GM13976 (cell line): ENCODE results near the gene NRG3.

Source experiments
- DNase-seq: peaks from one replicate; pipeline ENCODE4 v3.0.0; 2012; ENCODE audit warnings: low spot score
- CTCF ChIP-seq: IDR thresholded peaks from 2 replicates; pipeline ENCODE4 v1.5.1; 2012; ENCODE audit warnings: borderline replicate concordance, mild to moderate bottlenecking; ENCODE audit not compliant: insufficient read depth; ENCODE audit errors: extremely low read depth, missing control alignments, control extremely low read depth
- in situ Hi-C: fragments of 300-500 bp; cut with MboI; formaldehyde crosslinking; loops from one replicate; pipeline ENCODE4 v1.12.0; 2022; ENCODE audit warnings: low sequenced_read_pairs, mixed read lengths, inconsistent platforms; ENCODE audit not compliant: unreplicated experiment

NRG3 gene

GRCh38 chr10:82391971-82392370 is 517.0 kb downstream of the NRG3 start:
- DNase-seq, result no peak
- TF ChIP-seq CTCF, result no peak
- in situ Hi-C loops, result no loop called here

GRCh38 chr10:82392533-82392932 is 517.5 kb downstream of the NRG3 start:
- no peak for TF ChIP-seq CTCF
- in situ Hi-C loops, result no loop called here
- DNase-seq, result no peak

GRCh38 chr10:82394122-82394521 is 519.1 kb downstream of the NRG3 start:
- in situ Hi-C loops, result no loop called here
- no peak for DNase-seq
- no peak for TF ChIP-seq CTCF

- in situ Hi-C loops, result no loop called here
- no peak for TF ChIP-seq CTCF
- DNase-seq, result no peak
Measured at GRCh38 chr10:82394987-82395386, 520.0 kb downstream of the NRG3 start.

GRCh38 chr10:82396886-82397285 is 521.9 kb downstream of the NRG3 start:
- in situ Hi-C loops, result no loop called here
- no peak for DNase-seq
- TF ChIP-seq CTCF, result no peak

- DNase-seq, result no peak
- TF ChIP-seq CTCF, result no peak
- in situ Hi-C loops, result no loop called here
Measured at GRCh38 chr10:82397854-82398253, 522.9 kb downstream of the NRG3 start.

GRCh38 chr10:82399850-82400249 is 524.9 kb downstream of the NRG3 start:
- no peak for DNase-seq
- in situ Hi-C loops, result no loop called here
- TF ChIP-seq CTCF, result no peak
